Cardiac muscle cell (in vitro differentiated cells and primary cell): ENCODE data around the gene ANKMY2. TPM values are rescaled to one million over a fixed set of nuclear protein-coding genes. Genes with fewer than 3 reads are reported as not detected.
A peak's percentile ranks its signal among the peaks of the same experiment; 100 is the strongest.

ENCODE experiments used
- DNase-seq, 2 donors: peaks; one replicate each; pipeline versions ENCODE4 v3.0.0 to v3.0.0-alpha.2; 2010 to 2017; ENCODE audit warnings: low read depth in 1 of 2, low spot score in 1 of 2
- H3K27ac ChIP-seq: fragments of 200-600 bp; sonication (generic); 2 replicates; pipeline ENCODE4 v1.5.1; 2016
- H3K27me3 ChIP-seq: fragments of 200-600 bp; sonication (generic); 2 replicates; pipeline ENCODE4 v1.6.0; 2016; ENCODE audit warnings: control low read depth
- H3K36me3 ChIP-seq: fragments of 200-600 bp; sonication (generic); 2 replicates; pipeline ENCODE4 v1.5.1; 2016; ENCODE audit warnings: control low read depth
- H3K4me1 ChIP-seq: fragments of 200-600 bp; sonication (generic); 2 replicates; pipeline ENCODE4 v1.8.1; 2017; ENCODE audit warnings: low read depth, mild to moderate bottlenecking, mixed run types
- H3K4me3 ChIP-seq: fragments of 200-600 bp; sonication (generic); 2 replicates; pipeline ENCODE4 v1.5.1; 2016; ENCODE audit warnings: mild to moderate bottlenecking
- H3K9me3 ChIP-seq: fragments of 200-600 bp; sonication (generic); 2 replicates; pipeline ENCODE4 v1.5.1; 2017; ENCODE audit warnings: low read depth, mild to moderate bottlenecking, control low read depth
- CTCF ChIP-seq: IDR thresholded peaks from 2 replicates; pipeline ENCODE4 v1.5.1; 2012; ENCODE audit warnings: low read depth, mild to moderate bottlenecking, low read length
- polyA plus RNA-seq: library from polyadenylated mRNA; unstranded; fragments of >200 nt; fragmentation: Nextera tagmentation; extraction: Ambion mirVana; gene quantifications from 2 replicates; pipeline ENCODE4 v1.2.1, GENCODE V29; 2016
- total RNA-seq: library from RNA; depleted of rRNA; stranded (reverse); fragments of >200 nt; gene quantifications from 2 replicates; pipeline ENCODE4 v1.2.3, GENCODE V29; 2016

Gene ANKMY2
- total and polyA plus RNA-seq, 2 experiments from 2014 or later: 44.6 to 54.1 TPM

GRCh38 chr7:16655394-16655793, 9.8 kb upstream of the ANKMY2 start:
- Histone ChIP-seq H3K9me3 (no peaks in the 10 kb centered on the region), H3K27ac (no peak overlapping the region), H3K4me1 (peaks cover 77% of the 10 kb centered on the region), H3K27me3 (no peaks in the 10 kb centered on the region), H3K4me3 (no peak overlapping the region), H3K36me3 (no peaks in the 10 kb centered on the region)
- TF ChIP-seq CTCF: no peak
- DNase-seq: no peak

GRCh38 chr7:16652888-16653287, 7.3 kb upstream of the ANKMY2 start:
- no peak for DNase-seq
- peaks cover 77% of the 10 kb centered on the region for H3K4me1 ChIP-seq
- no peaks in the 10 kb centered on the region for H3K36me3 ChIP-seq
- peak overlapping the region; percentile 55 for H3K27ac ChIP-seq
- H3K9me3 ChIP-seq: no peaks in the 10 kb centered on the region
- TF ChIP-seq CTCF: no peak
- no peaks in the 10 kb centered on the region for H3K27me3 ChIP-seq
- no peak overlapping the region for H3K4me3 ChIP-seq

DNA sequence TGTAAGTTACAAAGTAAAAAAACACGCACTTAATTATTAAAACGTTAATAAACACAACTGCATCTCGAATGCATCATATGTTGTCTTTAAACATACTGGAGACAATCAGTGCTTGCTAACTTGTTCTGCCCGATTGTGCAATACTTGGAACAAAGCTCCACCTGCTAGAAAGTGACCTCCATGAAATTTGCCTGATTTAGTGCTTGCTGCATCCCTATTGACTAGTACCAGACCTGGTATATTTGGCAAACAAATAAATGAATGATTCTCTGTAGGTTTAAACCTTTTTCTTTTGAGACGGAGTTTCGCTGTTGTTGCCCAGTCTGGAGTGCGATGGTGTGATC, 6.7 kb upstream of the ANKMY2 start:
- peak in 1 of 2 donors; percentile 24 for DNase-seq
- Histone ChIP-seq H3K27me3 (no peaks in the 10 kb centered on the region), H3K27ac (peak overlapping the region; percentile 55), H3K36me3 (no peaks in the 10 kb centered on the region), H3K4me3 (no peak overlapping the region), H3K4me1 (peaks cover 72% of the 10 kb centered on the region), H3K9me3 (no peaks in the 10 kb centered on the region)
- no peak for TF ChIP-seq CTCF

GRCh38 chr7:16651396-16652239, 6.1 kb upstream of the ANKMY2 start:
- no peaks in the 10 kb centered on the region for H3K36me3 ChIP-seq
- no peak for TF ChIP-seq CTCF
- no peak overlapping the region for H3K4me3 ChIP-seq
- H3K4me1 ChIP-seq: peaks cover 66% of the 10 kb centered on the region
- H3K27ac ChIP-seq: peak overlapping the region; percentile 55
- peak in 1 of 2 donors; percentile 42 for DNase-seq
- H3K27me3 ChIP-seq: no peaks in the 10 kb centered on the region
- H3K9me3 ChIP-seq: no peaks in the 10 kb centered on the region

DNA sequence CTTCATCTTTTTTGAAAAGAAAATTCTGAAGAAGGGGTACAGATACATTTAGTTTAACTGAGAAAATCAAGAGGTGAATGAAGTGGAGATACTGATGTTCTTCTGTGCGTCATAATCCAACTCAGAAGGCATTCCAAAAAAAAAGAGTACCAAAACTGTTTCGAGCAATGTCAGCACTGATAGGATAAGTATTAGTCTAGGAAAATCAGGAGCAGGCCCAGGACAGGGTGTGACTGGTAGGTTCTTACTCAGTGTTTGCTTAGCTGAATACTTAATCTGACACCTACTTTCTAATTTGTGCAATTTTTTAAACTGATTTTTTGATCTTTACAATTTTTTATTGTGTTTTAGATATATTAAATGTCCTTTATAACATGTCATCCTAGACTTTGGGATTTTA, 4.7 kb upstream of the ANKMY2 start:
- Histone ChIP-seq H3K36me3 (no peaks in the 10 kb centered on the region), H3K27ac (peak overlapping the region; percentile 54), H3K4me1 (peaks cover 58% of the 10 kb centered on the region), H3K27me3 (no peaks in the 10 kb centered on the region), H3K4me3 (no peak overlapping the region), H3K9me3 (no peaks in the 10 kb centered on the region)
- no peak for DNase-seq
- no peak for TF ChIP-seq CTCF
